PC-3 (cell line): ENCODE results near the gene AHCYL2. TPM values are rescaled to one million over a fixed set of nuclear protein-coding genes. Genes with fewer than 3 reads are reported as not detected.
"Not testable (repeated sequence)": the region's sequence is repeated elsewhere in the genome, so short reads cannot be mapped to it uniquely, and the experiment has no call there.

Source experiments
- ATAC-seq: fragments of 200-7000 bp; cut with Tn5 transposase; 2 replicates; pipeline ENCODE4 v1.9.1; 2020; ENCODE audit warnings: mild to moderate bottlenecking, moderate library complexity
- BruUV-seq: library from RNA; stranded (reverse); fragments of 400-500 nt; replicated peaks from 2 replicates; lab custom pipeline; 2021; lab: Mats Ljungman, UMichigan
- CTCF ChIA-PET: fragments of 300-600 bp; sonication (Branson Sonifier 250); formaldehyde crosslinking; loops from one replicate; lab custom pipeline; 2022; ENCODE audit warnings: antibody characterized with exemption; lab: Charles Lee
- POLR2A ChIA-PET: fragments of 300-600 bp; sonication (Branson Sonifier 250); formaldehyde crosslinking; loops from one replicate; lab custom pipeline; 2022; ENCODE audit warnings: antibody characterized with exemption; ENCODE audit not compliant: unreplicated experiment; lab: Charles Lee
- DNase-seq: peaks from one replicate; pipeline ENCODE4 v3.0.0-alpha.2; 2015
- H2AFZ ChIP-seq: fragments of 300-600 bp; sonication (generic); 2 replicates; pipeline ENCODE4 v1.6.0; 2016; ENCODE audit warnings: antibody characterized with exemption, low read length
- H3F3A ChIP-seq: fragments of 300-600 bp; sonication (generic); one replicate; pipeline ENCODE4 v1.6.0; 2017; ENCODE audit warnings: antibody characterized with exemption, low read length, control low read depth, mild to moderate bottlenecking; ENCODE audit not compliant: unreplicated experiment
- H3K27ac ChIP-seq: fragments of 300-600 bp; sonication (generic); 2 replicates; pipeline ENCODE4 v1.5.1; 2016; ENCODE audit warnings: mild to moderate bottlenecking, low read length
- H3K27me3 ChIP-seq: fragments of 300-600 bp; sonication (generic); 2 replicates; pipeline ENCODE4 v1.6.1; 2016; ENCODE audit warnings: low read length, mixed read lengths
- H3K36me3 ChIP-seq: fragments of 300-600 bp; sonication (generic); 2 replicates; pipeline ENCODE4 v1.6.1; 2016; ENCODE audit warnings: low read depth, mixed run types, low read length, mixed read lengths
- H3K4me1 ChIP-seq: fragments of 300-600 bp; sonication (generic); 2 replicates; pipeline ENCODE4 v1.5.1; 2016; ENCODE audit warnings: low read length; ENCODE audit not compliant: insufficient read depth
- H3K4me2 ChIP-seq: fragments of 300-600 bp; sonication (generic); 2 replicates; pipeline ENCODE4 v1.6.0; 2016; ENCODE audit warnings: low read length
- H3K4me3 ChIP-seq: fragments of 300-600 bp; sonication (generic); 2 replicates; pipeline ENCODE4 v1.5.1; 2016; ENCODE audit warnings: mild to moderate bottlenecking, low read length, mixed read lengths
- H3K79me2 ChIP-seq: fragments of 300-600 bp; sonication (generic); 2 replicates; pipeline ENCODE4 v1.6.1; 2017; ENCODE audit warnings: low read length, mixed read lengths
- H3K9ac ChIP-seq: fragments of 300-600 bp; sonication (generic); 2 replicates; pipeline ENCODE4 v1.6.0; 2016; ENCODE audit warnings: mild to moderate bottlenecking, low read length
- H3K9me2 ChIP-seq: fragments of 300-600 bp; sonication (generic); replicated peaks from 2 replicates; pipeline ENCODE4 v1.6.1; 2016; ENCODE audit warnings: mixed run types, low read length, mixed read lengths
- H3K9me3 ChIP-seq: fragments of 300-600 bp; sonication (generic); 2 replicates; pipeline ENCODE4 v1.6.1; 2016; ENCODE audit warnings: low read length, mixed read lengths
- H4K20me1 ChIP-seq: fragments of 300-600 bp; sonication (generic); 2 replicates; pipeline ENCODE4 v1.6.1; 2016; ENCODE audit warnings: low read length, mixed read lengths
- CTCF ChIP-seq: fragments of 300-600 bp; sonication (generic); conservative IDR thresholded peaks from 2 replicates; pipeline ENCODE4 v1.5.1; 2017; ENCODE audit warnings: antibody characterized with exemption, low read depth, mild to moderate bottlenecking, low read length
- EZH2 ChIP-seq: fragments of 300-600 bp; sonication (generic); IDR thresholded peaks from one replicate; pipeline ENCODE4 v1.6.1; 2017; ENCODE audit warnings: antibody characterized with exemption, mild to moderate bottlenecking, low read length; ENCODE audit not compliant: unreplicated experiment
- EZH2phosphoT487 ChIP-seq: fragments of 300-600 bp; sonication (generic); IDR thresholded peaks from 2 replicates; pipeline ENCODE4 v1.6.1; 2018; ENCODE audit warnings: mild to moderate bottlenecking, antibody characterized with exemption, low read length, borderline replicate concordance
- intact Hi-C: fragments of 100-400 bp; cut with micrococcal nuclease; formaldehyde crosslinking; loops from 2 replicates; pipeline ENCODE4 v1.9.0; 2023
- total RNA-seq: library from RNA; depleted of rRNA; stranded (reverse); fragments of >200 nt; gene quantifications from 2 replicates; pipeline ENCODE4 v1.2.3, GENCODE V29; 2014

AHCYL2 gene
- total RNA-seq, 1 experiment from 2014 or later = 9.2 TPM

- Histone ChIP-seq H3K4me1 (no peaks in the 10 kb centered on the region; the same call in 1 of the 2 replicates), H3K79me2 (no peaks in the 10 kb centered on the region), H3K4me3 (no peak overlapping the region), H3K9ac (no peak overlapping the region), H3K27ac (no peak overlapping the region), H3K27me3 (no peaks in the 10 kb centered on the region), H3K9me2 (no peaks in the 10 kb centered on the region), H4K20me1 (no peaks in the 10 kb centered on the region), H3F3A (no peaks in the 10 kb centered on the region), H3K4me2 (no peak overlapping the region), H3K9me3 (no peaks in the 10 kb centered on the region), H3K36me3 (no peaks in the 10 kb centered on the region; the same call in 1 of the 2 replicates), H2AFZ (no peak overlapping the region)
- DNase-seq (no peak), ATAC-seq (no peak)
- no TSS peak for BruUV-seq
- intact Hi-C loops = no loop called here
- no peak for TF ChIP-seq CTCF
- no peak for TF ChIP-seq EZH2phosphoT487
- TF ChIP-seq EZH2 = no peak
- ChIA-PET POLR2A (no interaction called here), CTCF (no interaction called here)
Observed at GRCh38 chr7:129347330-129347729, 122.5 kb downstream of the AHCYL2 start.

- H3K9ac ChIP-seq = no peak overlapping the region
- ATAC-seq = no peak
- no peaks in the 10 kb centered on the region for H3K9me2 ChIP-seq
- ChIA-PET POLR2A (interaction anchor here (0.6 kb wide), 1 partner anchor 100 kb away, joined by 11 read pairs; no protein-coding TSS in a partner anchor), CTCF (no interaction called here)
- H3K4me2 ChIP-seq = no peak overlapping the region
- H3K4me1 ChIP-seq = no peaks in the 10 kb centered on the region; the same call in 1 of the 2 replicates
- H3F3A ChIP-seq = no peaks in the 10 kb centered on the region
- intact Hi-C loops = no loop called here
- H3K9me3 ChIP-seq = no peaks in the 10 kb centered on the region
- H4K20me1 ChIP-seq = no peaks in the 10 kb centered on the region
- no peaks in the 10 kb centered on the region for H3K79me2 ChIP-seq
- DNase-seq = no peak
- no TSS peak for BruUV-seq
- no peaks in the 10 kb centered on the region for H3K36me3 ChIP-seq
- H3K4me3 ChIP-seq = no peak overlapping the region
- no peak overlapping the region for H2AFZ ChIP-seq
- TF ChIP-seq EZH2phosphoT487 (no peak), CTCF (no peak), EZH2 (no peak)
- no peak overlapping the region for H3K27ac ChIP-seq
- no peaks in the 10 kb centered on the region for H3K27me3 ChIP-seq
Observed at GRCh38 chr7:129348023-129348740, 123.4 kb downstream of the AHCYL2 start.

GRCh38 chr7:129351320-129351719 lies 126.5 kb downstream of the AHCYL2 start:
- TF ChIP-seq EZH2phosphoT487 (no peak), CTCF (no peak), EZH2 (no peak)
- no peak overlapping the region for H3K27ac ChIP-seq
- intact Hi-C loops = no loop called here
- CTCF ChIA-PET = no interaction called here
- H2AFZ ChIP-seq = no peak overlapping the region
- no peaks in the 10 kb centered on the region for H3K9me2 ChIP-seq
- H3K27me3 ChIP-seq = no peaks in the 10 kb centered on the region
- H3K9me3 ChIP-seq = no peaks in the 10 kb centered on the region
- no peaks in the 10 kb centered on the region for H3K79me2 ChIP-seq
- H3K36me3 ChIP-seq = no peaks in the 10 kb centered on the region
- DNase-seq (no peak), ATAC-seq (no peak)
- H3K4me2 ChIP-seq = no peak overlapping the region
- POLR2A ChIA-PET = interaction anchor here (0.9 kb wide), 1 partner anchor 16 kb away, joined by 4 read pairs; no protein-coding TSS in a partner anchor
- no peak overlapping the region for H3K4me3 ChIP-seq
- H3K9ac ChIP-seq = no peak overlapping the region
- H3F3A ChIP-seq = no peaks in the 10 kb centered on the region
- H4K20me1 ChIP-seq = no peaks in the 10 kb centered on the region
- H3K4me1 ChIP-seq = no peaks in the 10 kb centered on the region
- no TSS peak for BruUV-seq

- H4K20me1 ChIP-seq, H3K4me3 ChIP-seq, DNase-seq, BruUV-seq, H3K4me1 ChIP-seq, H3K4me2 ChIP-seq, H3K27me3 ChIP-seq, ATAC-seq, H3K9ac ChIP-seq, CTCF ChIA-PET, H3F3A ChIP-seq, H3K36me3 ChIP-seq, intact Hi-C loops, H3K79me2 ChIP-seq, H2AFZ ChIP-seq, H3K9me2 ChIP-seq, H3K27ac ChIP-seq, POLR2A ChIA-PET, H3K9me3 ChIP-seq: not testable (repeated sequence)
Observed at GRCh38 chr7:129353104-129353503, 128.3 kb downstream of the AHCYL2 start.
